Measurements from ENCODE around the gene SEC14L1. TPM values are rescaled to one million over a fixed set of nuclear protein-coding genes. Genes with fewer than 3 reads are reported as not detected.
A peak's percentile ranks its signal among the peaks of the same experiment; 100 is the strongest.

The SEC14L1 gene
- total RNA-seq, 1 experiment from 2014 or later = 58.6 TPM

- H4K91ac ChIP-seq (ENCODE audit: insufficient read length, low read depth, low read length) = no peak overlapping the region
- H3K9me3 Mint-ChIP-seq = no peaks in the 10 kb centered on the region
- H2BK120ac ChIP-seq (ENCODE audit: low read depth, low read length, poor library complexity, severe bottlenecking) = no peak overlapping the region
- H4K8ac ChIP-seq (replicated peaks; ENCODE audit: insufficient read length, low read depth, low read length) = no peak overlapping the region
- H2BK20ac ChIP-seq (ENCODE audit: low read depth, low read length, poor library complexity, severe bottlenecking) = no peak overlapping the region
- 0 out of 2 replicates have a peak overlapping the region, but pooled peaks have one; percentile 37 for H2BK15ac ChIP-seq (ENCODE audit: low read depth, low read length)
- H3K14ac ChIP-seq (ENCODE audit: insufficient read depth, low read length) = no peak overlapping the region; the same call in 1 of the 2 replicates
- no peak overlapping the region for H3K4ac ChIP-seq (ENCODE audit: low read depth, low read length)
- peaks cover 11 to 14% of the 10 kb centered on the region in 2 experiments for H3K4me1 Mint-ChIP-seq
- H3K23ac ChIP-seq (ENCODE audit: insufficient read length, low read depth, low read length) = no peak overlapping the region
- H2AFZ ChIP-seq (ENCODE audit: low read length) = no peak overlapping the region
- H4K5ac ChIP-seq (ENCODE audit: insufficient read length, low read depth, low read length) = no peak overlapping the region
- H3K36me3 Mint-ChIP-seq (ENCODE audit: insufficient read depth in 1 of 3, low read depth in 3 of 3) = no peaks in the 10 kb centered on the region
- no CpG with 5 or more reads among the region's 7 CpGs for WGBS (ENCODE audit: extremely low coverage, insufficient read length, low lambda C conversion rate)
- no peaks in the 10 kb centered on the region for H3K27me3 ChIP-seq (ENCODE audit: insufficient read depth, low read length)
- no peaks in the 10 kb centered on the region for H3K79me1 ChIP-seq (ENCODE audit: insufficient read depth, low read depth, low read length, poor library complexity, severe bottlenecking)
- H2BK5ac ChIP-seq (ENCODE audit: insufficient read length, low read length) = no peak overlapping the region
- H3K4me2 ChIP-seq (ENCODE audit: insufficient read depth, insufficient read length, low read length) = no peak overlapping the region
- no peak for DNase-seq
- no peak overlapping the region for H2BK12ac ChIP-seq (ENCODE audit: insufficient read length, low read depth, low read length)
- no peak for TF ChIP-seq CTCF (conservative IDR thresholded peaks at IDR 0.05)
- no peak overlapping the region for H3T11ph ChIP-seq (ENCODE audit: low read length)
- no peak overlapping the region for H3K56ac ChIP-seq (ENCODE audit: insufficient read length, low read depth, low read length)
- no peak overlapping the region for H3K27ac Mint-ChIP-seq
- H3K27ac ChIP-seq (ENCODE audit: insufficient read length, low read depth, low read length) = no peak overlapping the region
- H3K9me3 ChIP-seq (ENCODE audit: control insufficient read depth, low read depth, low read length) = no peaks in the 10 kb centered on the region
- H3K18ac ChIP-seq (ENCODE audit: insufficient read length, low read depth, low read length) = no peak overlapping the region
- no peak overlapping the region for H3K4me3 Mint-ChIP-seq
- no peaks in the 10 kb centered on the region for H4K20me1 ChIP-seq (ENCODE audit: control insufficient read depth, insufficient read depth, insufficient read length)
- no peaks in the 10 kb centered on the region for H3K4me1 ChIP-seq (ENCODE audit: insufficient read depth, low read length)
- H3K23me2 ChIP-seq (ENCODE audit: insufficient read length, low read depth, low read length, poor library complexity, severe bottlenecking) = no peaks in the 10 kb centered on the region
- no peaks in the 10 kb centered on the region for H3K27me3 Mint-ChIP-seq (ENCODE audit: low read depth)
- H3K9ac ChIP-seq (ENCODE audit: extremely low read depth, insufficient read length, low read length) = no peak overlapping the region
- peaks cover 3% of the 10 kb centered on the region; the same call in 1 of the 2 replicates for H3K79me2 ChIP-seq (ENCODE audit: insufficient read depth, low read length)
- no peak overlapping the region for H2AK5ac ChIP-seq (ENCODE audit: insufficient read length, low read length)
Measured at GRCh38 chr17:77185137-77185536, 44.4 kb downstream of the SEC14L1 start.
